ENCODE results near the gene C1QTNF1. TPM values are rescaled to one million over a fixed set of nuclear protein-coding genes. Genes with fewer than 3 reads are reported as not detected.

C1QTNF1 gene
- total RNA-seq, 4 donors from 2014 or later: 67.1 to 147 (median 90.0) TPM

DNA sequence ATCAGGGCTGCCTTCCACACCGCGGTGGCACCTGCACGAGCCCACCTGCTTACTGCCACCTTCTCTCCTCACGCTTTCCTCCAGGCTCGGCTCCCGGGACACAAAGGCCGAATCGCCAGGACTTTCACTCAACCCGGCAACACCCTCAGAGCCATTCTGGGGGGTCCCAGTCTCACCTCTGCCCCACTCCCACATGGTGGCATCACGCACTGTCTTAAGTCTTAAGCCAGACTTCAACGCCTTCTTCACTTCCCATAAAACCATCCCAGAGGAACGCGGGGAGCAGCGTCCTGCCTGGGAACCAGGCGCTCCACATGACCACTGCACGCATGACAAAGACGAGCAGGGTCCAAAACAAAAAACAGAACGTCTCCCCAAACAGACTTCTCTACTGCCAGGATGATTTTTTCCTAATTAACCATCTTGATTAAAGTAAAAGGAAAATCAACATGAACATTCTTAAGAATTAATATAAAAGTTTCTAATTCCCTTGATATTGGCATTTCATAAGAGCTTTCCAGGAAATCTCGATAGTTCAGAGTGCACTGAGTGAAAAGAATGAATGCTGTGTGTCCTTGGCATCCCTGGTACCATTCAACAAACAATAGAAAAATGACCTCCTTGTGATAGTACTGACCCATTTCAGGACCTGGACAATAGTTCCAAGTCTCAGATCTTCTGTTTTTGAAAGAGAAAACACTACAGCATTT lies 17.0 kb upstream of the C1QTNF1 start:
- Histone ChIP-seq H3K4me1 (peaks cover 0 to 52% (median 23%) of the 10 kb centered on the region in 4 donors), H3K4me3 (no peak overlapping the region), H3K9me3 (no peaks in the 10 kb centered on the region), H3K27ac (no peak overlapping the region), H3K36me3 (peaks cover 0 to 13% (median 0%) of the 10 kb centered on the region in 3 donors), H3K27me3 (no peaks in the 10 kb centered on the region)
- DNase-seq (ENCODE audit: low spot score in 2 of 2): no peak
- 78 to 79% methylated on average over 19 of the region's 19 CpGs for WGBS, 2 donors
- no peak for TF ChIP-seq POLR2A (IDR thresholded peaks at IDR 0.05)
- TF ChIP-seq, protein P1, sequence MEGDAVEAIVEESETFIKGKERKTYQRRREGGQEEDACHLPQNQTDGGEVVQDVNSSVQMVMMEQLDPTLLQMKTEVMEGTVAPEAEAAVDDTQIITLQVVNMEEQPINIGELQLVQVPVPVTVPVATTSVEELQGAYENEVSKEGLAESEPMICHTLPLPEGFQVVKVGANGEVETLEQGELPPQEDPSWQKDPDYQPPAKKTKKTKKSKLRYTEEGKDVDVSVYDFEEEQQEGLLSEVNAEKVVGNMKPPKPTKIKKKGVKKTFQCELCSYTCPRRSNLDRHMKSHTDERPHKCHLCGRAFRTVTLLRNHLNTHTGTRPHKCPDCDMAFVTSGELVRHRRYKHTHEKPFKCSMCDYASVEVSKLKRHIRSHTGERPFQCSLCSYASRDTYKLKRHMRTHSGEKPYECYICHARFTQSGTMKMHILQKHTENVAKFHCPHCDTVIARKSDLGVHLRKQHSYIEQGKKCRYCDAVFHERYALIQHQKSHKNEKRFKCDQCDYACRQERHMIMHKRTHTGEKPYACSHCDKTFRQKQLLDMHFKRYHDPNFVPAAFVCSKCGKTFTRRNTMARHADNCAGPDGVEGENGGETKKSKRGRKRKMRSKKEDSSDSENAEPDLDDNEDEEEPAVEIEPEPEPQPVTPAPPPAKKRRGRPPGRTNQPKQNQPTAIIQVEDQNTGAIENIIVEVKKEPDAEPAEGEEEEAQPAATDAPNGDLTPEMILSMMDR (IDR thresholded peaks at IDR 0.05): no peak
- no peak for TF ChIP-seq EP300 (IDR thresholded peaks at IDR 0.05)

DNA sequence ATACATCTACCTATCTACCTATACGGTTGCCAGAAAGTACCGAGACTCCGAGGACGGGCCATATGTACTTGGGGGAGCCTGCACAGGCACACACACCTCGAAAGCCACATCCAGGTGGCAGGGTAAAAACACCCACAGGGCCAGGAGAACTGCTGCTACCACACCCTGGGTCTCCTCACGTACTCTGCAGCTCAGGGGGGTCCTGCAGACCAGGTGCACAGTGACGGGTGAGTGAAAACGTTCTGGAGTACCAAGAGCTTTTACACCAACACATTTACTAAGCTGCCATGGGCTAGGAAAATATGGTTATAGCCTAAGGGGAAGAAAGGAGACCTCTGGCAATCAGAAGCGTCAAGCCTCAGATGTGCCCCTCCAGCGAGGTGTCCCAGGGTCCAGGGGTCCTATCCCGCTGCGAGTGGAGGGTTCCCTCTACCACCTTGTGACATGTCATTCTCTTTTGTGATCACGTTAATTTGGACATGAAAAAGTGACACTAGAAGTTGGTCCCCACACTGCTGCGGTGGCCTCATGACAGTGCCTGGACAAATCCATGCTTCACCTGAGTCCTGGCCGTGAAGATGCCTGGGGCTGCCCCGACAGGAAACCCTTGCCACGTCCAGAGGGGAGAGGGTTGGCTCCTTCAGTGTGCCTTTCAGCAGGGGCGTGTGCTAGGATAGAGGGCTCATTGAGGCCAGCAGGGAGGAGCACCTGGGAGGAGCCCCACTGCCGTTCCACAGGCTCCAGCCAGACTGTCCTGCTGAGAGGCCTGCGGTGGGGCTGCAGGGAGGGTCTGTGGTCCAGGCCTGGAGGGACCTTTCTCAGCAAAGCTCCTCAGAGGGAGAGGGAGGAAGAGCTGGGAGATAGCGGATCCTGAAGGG lies 16.2 kb upstream of the C1QTNF1 start:
- 70 to 78% methylated on average over 19 to 21 of the region's 21 CpGs for WGBS, 2 donors
- DNase-seq (ENCODE audit: low spot score in 2 of 2): no peak
- Histone ChIP-seq H3K4me3 (peak overlapping the region in 1 of 4 donors; percentile 74), H3K27ac (peak overlapping the region in 2 of 4 donors; percentile 21 to 91), H3K9me3 (no peaks in the 10 kb centered on the region), H3K27me3 (no peaks in the 10 kb centered on the region), H3K4me1 (peaks cover 0 to 52% (median 23%) of the 10 kb centered on the region in 4 donors), H3K36me3 (peaks cover 0 to 7% (median 0%) of the 10 kb centered on the region in 3 donors)
- TF ChIP-seq POLR2A (IDR thresholded peaks at IDR 0.05) (no peak), EP300 (IDR thresholded peaks at IDR 0.05) (no peak)
- TF ChIP-seq, protein P1 (IDR thresholded peaks at IDR 0.05): no peak

DNA sequence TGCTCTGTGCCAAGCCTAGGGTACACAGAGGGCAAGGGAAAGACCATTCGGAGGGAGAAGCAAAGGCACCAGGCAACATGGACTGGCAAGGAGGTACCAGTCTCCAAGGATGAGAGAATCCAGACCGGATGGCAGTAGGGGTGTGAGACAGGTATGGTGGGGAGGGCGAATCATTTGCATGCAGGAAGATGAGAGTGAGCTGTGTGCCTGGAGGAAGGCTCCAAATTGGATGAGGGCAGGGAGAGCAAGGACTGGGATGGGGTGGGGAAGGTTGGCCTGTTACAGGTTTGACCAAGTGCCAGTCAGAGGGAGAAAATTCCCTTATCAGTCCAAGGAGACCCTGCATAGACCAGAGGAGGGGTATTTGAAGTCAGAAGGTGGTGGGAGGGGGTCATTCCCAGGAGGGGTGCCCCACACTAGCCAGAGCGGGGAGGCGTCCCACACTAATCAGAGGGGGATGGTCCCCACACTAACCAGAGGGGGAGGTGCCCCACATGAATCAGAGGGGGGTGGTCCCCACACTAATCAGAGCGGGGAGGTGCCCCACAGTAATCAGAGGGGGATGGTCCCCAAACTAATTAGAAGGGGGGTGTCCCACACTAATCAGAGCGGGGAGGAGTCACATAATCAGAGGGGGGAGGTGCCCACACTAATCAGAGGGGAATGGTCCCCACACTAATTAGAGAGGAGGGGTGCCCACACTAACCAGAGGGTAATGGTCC lies 15.1 kb upstream of the C1QTNF1 start:
- Histone ChIP-seq H3K36me3 (peaks cover 0 to 3% (median 0%) of the 10 kb centered on the region in 3 donors), H3K4me1 (peaks cover 0 to 47% (median 23%) of the 10 kb centered on the region in 4 donors), H3K9me3 (no peaks in the 10 kb centered on the region), H3K27ac (peak overlapping the region; percentile 85 to 91 (median 86)), H3K27me3 (no peaks in the 10 kb centered on the region), H3K4me3 (peak overlapping the region; percentile 64 to 98 (median 79))
- no peak for DNase-seq (ENCODE audit: low spot score in 2 of 2)
- WGBS, 2 donors: 38 to 39% methylated on average over 6 to 7 of the region's 7 CpGs
- no peak for TF ChIP-seq POLR2A (IDR thresholded peaks at IDR 0.05)
- no peak for TF ChIP-seq EP300 (IDR thresholded peaks at IDR 0.05)
- TF ChIP-seq, protein P1 (IDR thresholded peaks at IDR 0.05): no peak

DNA sequence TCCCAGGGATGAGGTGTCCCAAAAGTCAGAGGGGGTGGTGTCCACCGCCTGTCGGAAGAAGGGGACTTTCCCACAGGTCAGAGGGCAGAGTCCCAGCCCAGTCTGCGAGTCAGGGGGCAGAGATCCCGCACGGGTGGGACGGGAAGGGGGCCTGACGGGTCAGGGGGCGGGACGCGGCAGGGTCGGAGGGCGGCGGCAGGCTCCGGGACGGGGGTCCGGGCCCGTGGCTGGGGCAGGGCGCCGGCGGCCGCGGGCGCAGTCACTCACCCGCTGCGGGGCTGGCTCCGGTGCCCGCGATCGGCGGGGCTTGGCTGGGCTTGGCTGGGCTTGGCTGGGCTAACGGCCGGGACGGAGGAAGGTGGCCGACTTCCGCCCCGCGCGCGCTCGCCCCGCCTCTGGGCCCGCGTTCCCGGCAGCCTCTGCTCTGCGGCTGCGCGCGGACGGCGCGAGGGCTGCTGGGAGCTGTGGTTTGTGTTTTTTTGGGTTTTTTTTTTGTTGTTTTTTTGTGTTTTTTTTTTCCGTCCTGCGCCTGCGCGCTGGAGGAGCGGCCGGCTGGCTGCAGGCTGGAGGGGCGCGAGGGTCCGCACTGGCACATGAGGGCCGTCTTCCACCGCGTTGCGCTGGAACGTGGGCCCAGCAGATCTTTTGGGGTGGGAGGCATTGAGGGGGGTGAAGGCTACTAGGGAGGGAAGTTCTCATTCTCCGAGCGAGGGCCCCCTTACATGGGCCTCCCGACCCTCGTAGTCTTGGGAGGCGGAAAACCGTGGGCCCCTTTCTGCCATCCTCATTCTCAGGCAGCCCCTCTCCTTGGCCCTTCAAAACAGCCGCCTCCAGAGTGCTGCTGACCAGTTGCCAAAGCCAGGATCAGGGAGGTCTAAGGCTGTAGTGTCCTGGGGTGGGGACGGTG lies 14.3 kb upstream of the C1QTNF1 start, which contains the start of gene CANT1:
Gene CANT1, minus strand, starts transcription at position 368 of the 907 bp plus-strand sequence. CDS start 12,142 bp downstream, outside the sequence.
- Histone ChIP-seq H3K9me3 (no peaks in the 10 kb centered on the region), H3K4me3 (peak within 1 kb of the TSS; percentile 64 to 98 (median 79)), H3K4me1 (peaks cover 0 to 47% (median 23%) of the 10 kb centered on the region in 4 donors), H3K27ac (peak within 1 kb of the TSS; percentile 85 to 91 (median 86)), H3K27me3 (no peaks in the 10 kb centered on the region), H3K36me3 (peaks cover 0 to 3% (median 0%) of the 10 kb centered on the region in 3 donors)
- DNase-seq (ENCODE audit: low spot score in 2 of 2): peak; percentile 62 to 68
- 1% methylated on average over 65 to 66 of the region's 73 CpGs for WGBS, 2 donors
- TF ChIP-seq EP300 (IDR thresholded peaks at IDR 0.05) (peak; percentile 59 to 83), POLR2A (IDR thresholded peaks at IDR 0.05) (peak in 1 of 2 donors; percentile 58)
- TF ChIP-seq, protein P1 (IDR thresholded peaks at IDR 0.05): peak in 1 of 5 experiments; percentile 27
